Tibial nerve (tissue), 4 donors: ENCODE results near the gene AIDA. TPM values are rescaled to one million over a fixed set of nuclear protein-coding genes. Genes with fewer than 3 reads are reported as not detected.
A peak's percentile ranks its signal among the peaks of the same experiment; 100 is the strongest.

ENCODE experiments used
- DNase-seq, 2 donors: peaks; one replicate each; pipeline ENCODE4 v3.0.0-alpha.2; 2019; ENCODE audit warnings: low spot score in 2 of 2
- H3K27ac ChIP-seq, 4 donors: fragments of 200-600 bp; sonication (generic) in 3 of 4; one replicate each; pipeline ENCODE4 v1.5.1; 2017 to 2019; ENCODE audit warnings: mild to moderate bottlenecking in 1 of 4
- H3K27me3 ChIP-seq, 2 donors: fragments of 200-600 bp; sonication (generic) in 1 of 2; one replicate each; pipeline versions ENCODE4 v1.5.1 to v1.6.0; 2017 to 2019
- H3K36me3 ChIP-seq, 3 donors: fragments of 200-600 bp; sonication (generic); one replicate each; pipeline ENCODE4 v1.5.1; 2018 to 2019
- H3K4me1 ChIP-seq, 4 donors: fragments of 200-600 bp; sonication (generic) in 3 of 4; one replicate each; pipeline ENCODE4 v1.5.1; 2017 to 2019
- H3K4me3 ChIP-seq, 4 donors: fragments of 200-600 bp; sonication (generic) in 3 of 4; one replicate each; pipeline ENCODE4 v1.5.1; 2017 to 2019; ENCODE audit warnings: mild to moderate bottlenecking in 1 of 4, moderate library complexity in 1 of 4
- H3K9me3 ChIP-seq, 4 donors: fragments of 200-600 bp; sonication (generic) in 3 of 4; one replicate each; pipeline ENCODE4 v1.5.1; 2017 to 2019
- CTCF ChIP-seq, 5 experiments: fragments of 200-600 bp in 3 of 5; fragments of 450-650 bp in 2 of 5; sonication (generic) in 3 of 5; IDR thresholded peaks; one replicate each; pipeline ENCODE4 v1.5.1; 2016 to 2019; ENCODE audit warnings: antibody characterized with exemption in 5 of 5, mild to moderate bottlenecking in 3 of 5, moderate library complexity in 2 of 5
- EP300 ChIP-seq, 2 donors: sonication (generic); formaldehyde crosslinking; IDR thresholded peaks; one replicate each; pipeline ENCODE4 v1.6.1; 2017; ENCODE audit warnings: antibody characterized with exemption in 2 of 2, mild to moderate bottlenecking in 1 of 2
- POLR2A ChIP-seq, 2 donors: fragments of 450-650 bp; IDR thresholded peaks; one replicate each; pipeline ENCODE4 v1.6.1; 2017; ENCODE audit warnings: antibody characterized with exemption in 2 of 2, mild to moderate bottlenecking in 2 of 2, moderate library complexity in 2 of 2
- WGBS, 2 donors: methylation state at CpG; one replicate each; pipeline ENCODE4 v1.1.5; 2018; 5-methylcytosine and 5-hydroxymethylcytosine counted together
- total RNA-seq, 4 donors: library from RNA; depleted of rRNA; stranded (reverse); fragments of >200 nt; gene quantifications; one replicate each; pipeline ENCODE4 v1.1.0, GENCODE V29; 2016

AIDA gene
- total RNA-seq, 4 donors from 2014 or later = 67.8 to 90.2 (median 70.1) TPM

- H3K4me1 ChIP-seq = peaks cover 0 to 4% (median 0%) of the 10 kb centered on the region in 4 donors
- peak overlapping the region in 1 of 4 donors; percentile 37 for H3K27ac ChIP-seq
- 80 to 86% methylated on average over 1 of the region's 1 CpG for WGBS, 2 donors
These were observed 27.6 kb upstream of the AIDA start for GRCh38 chr1:222739929-222740328.

GRCh38 chr1:222739465-222739864 is 27.2 kb upstream of the AIDA start:
- TF ChIP-seq POLR2A (IDR thresholded peaks at IDR 0.05) = no peak
- TF ChIP-seq EP300 (IDR thresholded peaks at IDR 0.05) = no peak
- no peak for TF ChIP-seq CTCF (IDR thresholded peaks at IDR 0.05)
- no peaks in the 10 kb centered on the region for H3K27me3 ChIP-seq
- peaks cover 0 to 4% (median 0%) of the 10 kb centered on the region in 4 donors for H3K4me1 ChIP-seq
- WGBS, 2 donors = 64 to 73% methylated on average over 2 of the region's 2 CpGs
- no peak for DNase-seq
- peak overlapping the region in 1 of 4 donors; percentile 1 for H3K4me3 ChIP-seq
- peaks cover 0 to 17% (median 0%) of the 10 kb centered on the region in 3 donors for H3K36me3 ChIP-seq
- H3K9me3 ChIP-seq = no peaks in the 10 kb centered on the region
- H3K27ac ChIP-seq = peak overlapping the region in 1 of 4 donors; percentile 37

More at GRCh38 chr1:222739929-222740328, 27.6 kb upstream of the AIDA start:
- Histone ChIP-seq H3K9me3 (no peaks in the 10 kb centered on the region), H3K4me3 (peak overlapping the region in 1 of 4 donors; percentile 1), H3K36me3 (peaks cover 0 to 13% (median 0%) of the 10 kb centered on the region in 3 donors), H3K27me3 (no peaks in the 10 kb centered on the region)
- TF ChIP-seq CTCF (IDR thresholded peaks at IDR 0.05) (no peak), EP300 (IDR thresholded peaks at IDR 0.05) (no peak), POLR2A (IDR thresholded peaks at IDR 0.05) (no peak)
- no peak for DNase-seq

- DNase-seq = no peak
These were observed 24.7 kb upstream of the AIDA start, which contains the start of gene FAM177B for GRCh38 chr1:222736972-222737371. Gene FAM177B, plus strand, starts transcription at chr1:222737202. Its CDS starts 9,344 bp downstream, at chr1:222746546.

GRCh38 chr1:222736470-222736869 is 24.2 kb upstream of the AIDA start:
- WGBS, 2 donors = 57 to 61% methylated on average over 5 of the region's 5 CpGs

More at GRCh38 chr1:222736972-222737371, 24.7 kb upstream of the AIDA start, which contains the start of gene FAM177B:
- no peaks in the 10 kb centered on the region for H3K9me3 ChIP-seq
- H3K4me3 ChIP-seq = no peak within 1 kb of the TSS
- WGBS, 2 donors = 27 to 48% methylated on average over 1 of the region's 1 CpG
- peaks cover 0 to 4% (median 0%) of the 10 kb centered on the region in 4 donors for H3K4me1 ChIP-seq
- peak within 1 kb of the TSS in 1 of 4 donors; percentile 29 for H3K27ac ChIP-seq
- H3K36me3 ChIP-seq = peaks cover 0 to 40% (median 0%) of the 10 kb centered on the region in 3 donors
- no peaks in the 10 kb centered on the region for H3K27me3 ChIP-seq
- no peak for TF ChIP-seq EP300 (IDR thresholded peaks at IDR 0.05)
- no peak for TF ChIP-seq POLR2A (IDR thresholded peaks at IDR 0.05)
- no peak for TF ChIP-seq CTCF (IDR thresholded peaks at IDR 0.05)

More at GRCh38 chr1:222736470-222736869, 24.2 kb upstream of the AIDA start:
- peaks cover 0 to 46% (median 0%) of the 10 kb centered on the region in 3 donors for H3K36me3 ChIP-seq
- no peaks in the 10 kb centered on the region for H3K9me3 ChIP-seq
- H3K4me1 ChIP-seq = peaks cover 0 to 7% (median 0%) of the 10 kb centered on the region in 4 donors
- no peaks in the 10 kb centered on the region for H3K27me3 ChIP-seq
- no peak for DNase-seq
- TF ChIP-seq POLR2A (IDR thresholded peaks at IDR 0.05) = no peak
- TF ChIP-seq CTCF (IDR thresholded peaks at IDR 0.05) = no peak
- no peak for TF ChIP-seq EP300 (IDR thresholded peaks at IDR 0.05)
- peak overlapping the region in 1 of 4 donors; percentile 29 for H3K27ac ChIP-seq
- H3K4me3 ChIP-seq = no peak overlapping the region
